PC-3 (cell line): ENCODE results near the gene N4BP3. TPM values are rescaled to one million over a fixed set of nuclear protein-coding genes. Genes with fewer than 3 reads are reported as not detected.

Experiments used
- ATAC-seq: fragments of 200-7000 bp; cut with Tn5 transposase; 2 replicates; pipeline ENCODE4 v1.9.1; 2020; ENCODE audit warnings: mild to moderate bottlenecking, moderate library complexity
- BruUV-seq: library from RNA; stranded (reverse); fragments of 400-500 nt; replicated peaks from 2 replicates; lab custom pipeline; 2021; lab: Mats Ljungman, UMichigan
- CTCF ChIA-PET: fragments of 300-600 bp; sonication (Branson Sonifier 250); formaldehyde crosslinking; loops from one replicate; lab custom pipeline; 2022; ENCODE audit warnings: antibody characterized with exemption; lab: Charles Lee
- POLR2A ChIA-PET: fragments of 300-600 bp; sonication (Branson Sonifier 250); formaldehyde crosslinking; loops from one replicate; lab custom pipeline; 2022; ENCODE audit warnings: antibody characterized with exemption; ENCODE audit not compliant: unreplicated experiment; lab: Charles Lee
- DNase-seq: peaks from one replicate; pipeline ENCODE4 v3.0.0-alpha.2; 2015
- H2AFZ ChIP-seq: fragments of 300-600 bp; sonication (generic); 2 replicates; pipeline ENCODE4 v1.6.0; 2016; ENCODE audit warnings: antibody characterized with exemption, low read length
- H3F3A ChIP-seq: fragments of 300-600 bp; sonication (generic); one replicate; pipeline ENCODE4 v1.6.0; 2017; ENCODE audit warnings: antibody characterized with exemption, low read length, control low read depth, mild to moderate bottlenecking; ENCODE audit not compliant: unreplicated experiment
- H3K27ac ChIP-seq: fragments of 300-600 bp; sonication (generic); 2 replicates; pipeline ENCODE4 v1.5.1; 2016; ENCODE audit warnings: mild to moderate bottlenecking, low read length
- H3K27me3 ChIP-seq: fragments of 300-600 bp; sonication (generic); 2 replicates; pipeline ENCODE4 v1.6.1; 2016; ENCODE audit warnings: low read length, mixed read lengths
- H3K36me3 ChIP-seq: fragments of 300-600 bp; sonication (generic); 2 replicates; pipeline ENCODE4 v1.6.1; 2016; ENCODE audit warnings: low read depth, mixed run types, low read length, mixed read lengths
- H3K4me1 ChIP-seq: fragments of 300-600 bp; sonication (generic); 2 replicates; pipeline ENCODE4 v1.5.1; 2016; ENCODE audit warnings: low read length; ENCODE audit not compliant: insufficient read depth
- H3K4me2 ChIP-seq: fragments of 300-600 bp; sonication (generic); 2 replicates; pipeline ENCODE4 v1.6.0; 2016; ENCODE audit warnings: low read length
- H3K4me3 ChIP-seq: fragments of 300-600 bp; sonication (generic); 2 replicates; pipeline ENCODE4 v1.5.1; 2016; ENCODE audit warnings: mild to moderate bottlenecking, low read length, mixed read lengths
- H3K79me2 ChIP-seq: fragments of 300-600 bp; sonication (generic); 2 replicates; pipeline ENCODE4 v1.6.1; 2017; ENCODE audit warnings: low read length, mixed read lengths
- H3K9ac ChIP-seq: fragments of 300-600 bp; sonication (generic); 2 replicates; pipeline ENCODE4 v1.6.0; 2016; ENCODE audit warnings: mild to moderate bottlenecking, low read length
- H3K9me2 ChIP-seq: fragments of 300-600 bp; sonication (generic); replicated peaks from 2 replicates; pipeline ENCODE4 v1.6.1; 2016; ENCODE audit warnings: mixed run types, low read length, mixed read lengths
- H3K9me3 ChIP-seq: fragments of 300-600 bp; sonication (generic); 2 replicates; pipeline ENCODE4 v1.6.1; 2016; ENCODE audit warnings: low read length, mixed read lengths
- H4K20me1 ChIP-seq: fragments of 300-600 bp; sonication (generic); 2 replicates; pipeline ENCODE4 v1.6.1; 2016; ENCODE audit warnings: low read length, mixed read lengths
- CTCF ChIP-seq: fragments of 300-600 bp; sonication (generic); conservative IDR thresholded peaks from 2 replicates; pipeline ENCODE4 v1.5.1; 2017; ENCODE audit warnings: antibody characterized with exemption, low read depth, mild to moderate bottlenecking, low read length
- EZH2 ChIP-seq: fragments of 300-600 bp; sonication (generic); IDR thresholded peaks from one replicate; pipeline ENCODE4 v1.6.1; 2017; ENCODE audit warnings: antibody characterized with exemption, mild to moderate bottlenecking, low read length; ENCODE audit not compliant: unreplicated experiment
- EZH2phosphoT487 ChIP-seq: fragments of 300-600 bp; sonication (generic); IDR thresholded peaks from 2 replicates; pipeline ENCODE4 v1.6.1; 2018; ENCODE audit warnings: mild to moderate bottlenecking, antibody characterized with exemption, low read length, borderline replicate concordance
- intact Hi-C: fragments of 100-400 bp; cut with micrococcal nuclease; formaldehyde crosslinking; loops from 2 replicates; pipeline ENCODE4 v1.9.0; 2023
- total RNA-seq: library from RNA; depleted of rRNA; stranded (reverse); fragments of >200 nt; gene quantifications from 2 replicates; pipeline ENCODE4 v1.2.3, GENCODE V29; 2014

The N4BP3 gene
- total RNA-seq, 1 experiment from 2014 or later = 0.36 TPM

GRCh38 chr5:178122346-178122745 lies 9.0 kb downstream of the N4BP3 start:
- no peaks in the 10 kb centered on the region for H3K36me3 ChIP-seq
- H4K20me1 ChIP-seq = no peaks in the 10 kb centered on the region
- TF ChIP-seq EZH2phosphoT487 (no peak), CTCF (no peak), EZH2 (no peak)
- no peaks in the 10 kb centered on the region for H3F3A ChIP-seq
- no peak overlapping the region for H2AFZ ChIP-seq
- intact Hi-C loops = no loop called here
- no TSS peak for BruUV-seq
- POLR2A ChIA-PET = no interaction called here
- no peak overlapping the region for H3K9ac ChIP-seq
- CTCF ChIA-PET = no interaction called here
- H3K4me1 ChIP-seq = peaks cover 31% of the 10 kb centered on the region
- H3K4me3 ChIP-seq = no peak overlapping the region
- H3K4me2 ChIP-seq = no peak overlapping the region
- ATAC-seq (no peak), DNase-seq (no peak)
- H3K27ac ChIP-seq = no peak overlapping the region
- peaks cover 1% of the 10 kb centered on the region; the same call in 1 of the 2 replicates for H3K27me3 ChIP-seq
- H3K79me2 ChIP-seq = no peaks in the 10 kb centered on the region
- no peaks in the 10 kb centered on the region for H3K9me3 ChIP-seq
- H3K9me2 ChIP-seq = no peaks in the 10 kb centered on the region

GRCh38 chr5:178123094-178123965 lies 10.0 kb downstream of the N4BP3 start:
- H3K9me3 ChIP-seq = no peaks in the 10 kb centered on the region
- ChIA-PET CTCF (no interaction called here), POLR2A (interaction anchor here (0.5 to 0.8 kb wide), 2 partner anchors 23 to 156 kb away, joined by 3 read pairs; no protein-coding TSS in a partner anchor)
- DNase-seq (no peak), ATAC-seq (0 out of 2 replicates have a peak, but pooled peaks have one; percentile 6)
- no peak overlapping the region for H3K4me3 ChIP-seq
- H3K9ac ChIP-seq = 0 out of 2 replicates have a peak overlapping the region, but pooled peaks have one; percentile 18
- no peaks in the 10 kb centered on the region for H3K79me2 ChIP-seq
- no peaks in the 10 kb centered on the region for H3K36me3 ChIP-seq
- H3K4me2 ChIP-seq = peak overlapping the region; percentile 59; the same call in 1 of the 2 replicates
- peak overlapping the region; percentile 58 for H3K27ac ChIP-seq
- H2AFZ ChIP-seq = no peak overlapping the region
- no TSS peak for BruUV-seq
- no peak for TF ChIP-seq EZH2phosphoT487
- intact Hi-C loops = no loop called here
- no peaks in the 10 kb centered on the region for H4K20me1 ChIP-seq
- H3K4me1 ChIP-seq = peaks cover 32% of the 10 kb centered on the region
- no peaks in the 10 kb centered on the region for H3K9me2 ChIP-seq
- no peaks in the 10 kb centered on the region for H3K27me3 ChIP-seq
- H3F3A ChIP-seq = no peaks in the 10 kb centered on the region

GRCh38 chr5:178123966-178124925 lies 10.9 kb downstream of the N4BP3 start:
- Histone ChIP-seq H3K9me3 (no peaks in the 10 kb centered on the region), H3F3A (no peaks in the 10 kb centered on the region), H3K79me2 (no peaks in the 10 kb centered on the region), H3K27ac (peak overlapping the region; percentile 58), H3K27me3 (no peaks in the 10 kb centered on the region), H4K20me1 (no peaks in the 10 kb centered on the region), H3K4me2 (peak overlapping the region; percentile 59), H2AFZ (no peak overlapping the region), H3K4me3 (no peak overlapping the region), H3K9me2 (no peaks in the 10 kb centered on the region), H3K4me1 (peaks cover 32% of the 10 kb centered on the region), H3K36me3 (no peaks in the 10 kb centered on the region), H3K9ac (0 out of 2 replicates have a peak overlapping the region, but pooled peaks have one; percentile 18)
- BruUV-seq = no TSS peak
- no peak for TF ChIP-seq CTCF
- no peak for TF ChIP-seq EZH2
- no peak for TF ChIP-seq EZH2phosphoT487
- intact Hi-C loops = no loop called here
- POLR2A ChIA-PET = no interaction called here
- ATAC-seq = peak; percentile 5; the same call in 1 of the 2 replicates
- peak; percentile 81 for DNase-seq
- CTCF ChIA-PET = no interaction called here
